GM04503 (cell line): Measurements from ENCODE around the gene C11orf97.
"Not testable (repeated sequence)": the region's sequence is repeated elsewhere in the genome, so short reads cannot be mapped to it uniquely, and the experiment has no call there.

Experiments used
- DNase-seq: peaks from one replicate; pipeline ENCODE4 v3.0.0-alpha.2; 2012; ENCODE audit warnings: low read depth

Gene C11orf97

GRCh38 chr11:94525546-94526324 is 13.5 kb downstream of the C11orf97 start:
- no peak for DNase-seq

DNA sequence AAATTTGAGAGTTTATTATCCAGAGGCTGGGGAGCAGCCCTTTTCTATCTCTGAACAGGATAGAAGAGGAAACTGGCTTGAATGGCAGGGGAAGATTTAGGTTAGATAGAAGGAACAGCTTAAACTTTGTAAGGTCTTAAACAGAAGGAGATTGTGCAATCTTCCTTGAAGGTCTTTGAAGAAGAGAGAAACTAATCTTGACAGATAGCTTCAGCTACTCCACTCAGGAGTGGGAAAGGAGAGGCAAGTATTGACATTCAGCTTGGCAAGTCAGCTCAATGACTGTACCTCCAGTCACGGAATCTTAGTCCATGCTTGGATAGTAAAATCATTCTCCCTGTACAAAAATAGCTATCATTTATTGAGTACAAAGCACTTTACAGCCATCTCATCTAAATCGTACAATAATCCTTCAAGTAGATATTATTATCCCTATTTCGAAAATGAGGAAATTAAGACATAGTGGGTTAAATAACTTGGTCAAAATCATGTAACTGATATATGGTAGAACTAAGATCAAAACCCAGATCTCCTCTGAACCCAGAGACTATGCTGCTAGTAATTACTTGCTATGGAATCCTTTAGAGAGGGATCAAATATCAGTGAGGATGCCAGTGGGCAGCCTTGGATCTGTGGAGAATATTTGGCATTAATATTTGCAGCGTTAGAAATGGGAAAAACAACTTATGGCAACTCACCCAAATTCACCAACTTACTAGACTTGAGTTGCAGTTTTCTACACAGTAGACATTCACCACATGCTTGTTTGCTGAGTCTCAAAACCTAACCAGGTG is 14.6 kb downstream of the C11orf97 start:
- DNase-seq = no peak

- DNase-seq = no peak
Observed at GRCh38 chr11:94528551-94528950, 16.3 kb downstream of the C11orf97 start.

GRCh38 chr11:94532211-94532610 is 19.9 kb downstream of the C11orf97 start:
- no peak for DNase-seq

GRCh38 chr11:94533206-94533605 is 20.9 kb downstream of the C11orf97 start:
- no peak for DNase-seq

- DNase-seq = no peak
Observed at GRCh38 chr11:94533696-94534630, 21.7 kb downstream of the C11orf97 start.

- no peak for DNase-seq
Observed at GRCh38 chr11:94536386-94536785, 24.1 kb downstream of the C11orf97 start.

- no peak for DNase-seq
Observed at GRCh38 chr11:94537031-94537600, 24.9 kb downstream of the C11orf97 start.

GRCh38 chr11:94539420-94539819 is 27.2 kb downstream of the C11orf97 start:
- DNase-seq = no peak

DNA sequence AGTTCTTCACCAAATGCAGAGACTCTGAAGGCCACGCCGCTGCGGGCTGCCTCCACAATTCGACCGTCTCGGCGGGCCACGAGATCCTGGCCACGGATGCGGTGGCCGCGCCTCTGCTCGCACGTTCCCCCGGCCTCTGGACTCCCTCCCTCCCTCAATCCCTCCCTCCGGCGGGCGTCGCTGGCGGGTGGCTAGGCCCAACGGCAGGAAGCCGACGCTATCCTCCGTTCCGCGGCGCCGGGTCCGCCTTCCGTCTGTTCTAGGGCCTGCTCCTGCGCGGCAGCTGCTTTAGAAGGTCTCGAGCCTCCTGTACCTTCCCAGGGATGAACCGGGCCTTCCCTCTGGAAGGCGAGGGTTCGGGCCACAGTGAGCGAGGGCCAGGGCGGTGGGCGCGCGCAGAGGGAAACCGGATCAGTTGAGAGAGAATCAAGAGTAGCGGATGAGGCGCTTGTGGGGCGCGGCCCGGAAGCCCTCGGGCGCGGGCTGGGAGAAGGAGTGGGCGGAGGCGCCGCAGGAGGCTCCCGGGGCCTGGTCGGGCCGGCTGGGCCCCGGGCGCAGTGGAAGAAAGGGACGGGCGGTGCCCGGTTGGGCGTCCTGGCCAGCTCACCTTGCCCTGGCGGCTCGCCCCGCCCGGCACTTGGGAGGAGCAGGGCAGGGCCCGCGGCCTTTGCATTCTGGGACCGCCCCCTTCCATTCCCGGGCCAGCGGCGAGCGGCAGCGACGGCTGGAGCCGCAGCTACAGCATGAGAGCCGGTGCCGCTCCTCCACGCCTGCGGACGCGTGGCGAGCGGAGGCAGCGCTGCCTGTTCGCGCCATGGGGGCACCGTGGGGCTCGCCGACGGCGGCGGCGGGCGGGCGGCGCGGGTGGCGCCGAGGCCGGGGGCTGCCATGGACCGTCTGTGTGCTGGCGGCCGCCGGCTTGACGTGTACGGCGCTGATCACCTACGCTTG is 31.7 kb downstream of the C11orf97 start, which contains the start of gene FUT4:
Gene FUT4 (plus strand): TSS at position 227 of the 951 bp plus-strand sequence. CDS start 213 bp downstream, at position 440.
- DNase-seq = peak; percentile 37

GRCh38 chr11:94544646-94545263 is 32.5 kb downstream of the C11orf97 start:
- no peak for DNase-seq

GRCh38 chr11:94545264-94546161 is 33.3 kb downstream of the C11orf97 start:
- no peak for DNase-seq

DNA sequence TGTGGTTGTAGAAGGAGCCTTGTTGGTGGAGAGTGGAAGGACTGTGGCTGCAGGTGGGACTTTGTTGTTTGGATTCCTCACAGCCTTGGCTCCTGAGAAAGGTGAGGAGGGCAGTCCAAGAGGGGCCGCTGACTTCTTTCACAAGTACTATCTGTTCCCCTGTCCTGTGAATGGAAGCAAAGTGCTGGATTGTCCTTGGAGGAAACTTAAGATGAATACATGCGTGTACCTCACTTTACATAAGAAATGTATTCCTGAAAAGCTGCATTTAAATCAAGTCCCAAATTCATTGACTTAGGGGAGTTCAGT is 33.9 kb downstream of the C11orf97 start:
- DNase-seq = no peak

DNA sequence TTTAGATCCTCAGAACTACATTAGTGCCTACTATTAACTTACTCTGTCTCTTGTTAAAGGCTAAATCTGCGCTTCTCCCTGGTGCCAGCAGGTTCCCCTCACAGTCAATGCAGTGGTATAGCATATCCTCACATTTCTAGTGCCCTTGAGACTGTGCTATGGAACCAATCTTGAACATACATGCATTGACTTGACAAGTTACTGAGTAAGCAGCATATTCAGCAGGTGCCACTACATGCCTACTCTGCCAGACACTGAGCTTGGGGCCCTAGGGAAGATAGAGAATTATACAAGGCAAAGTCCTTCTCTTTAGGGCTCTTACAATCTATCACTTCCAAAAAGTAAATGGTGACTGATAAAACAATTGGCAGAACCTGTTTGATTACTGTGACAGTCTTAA is 34.6 kb downstream of the C11orf97 start:
- no peak for DNase-seq

DNA sequence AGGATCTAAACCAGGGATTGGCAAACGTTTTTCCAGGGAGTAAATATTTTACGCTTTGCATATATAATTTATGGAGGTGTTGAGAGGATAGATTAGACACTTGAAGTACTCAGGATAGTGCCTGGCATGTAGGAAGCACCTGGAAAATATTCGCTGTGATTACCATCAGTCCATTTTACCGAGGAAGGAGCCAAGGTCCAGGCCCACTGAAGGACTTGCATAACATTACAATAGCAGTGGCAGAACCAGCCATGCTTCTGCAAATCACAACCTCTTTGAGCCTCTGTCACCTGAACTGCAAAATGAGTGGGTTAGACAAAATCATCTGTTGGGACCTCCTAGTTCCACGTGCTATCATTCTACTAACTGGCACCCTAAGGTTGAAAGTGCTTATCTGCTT is 36.9 kb downstream of the C11orf97 start:
- no peak for DNase-seq

DNA sequence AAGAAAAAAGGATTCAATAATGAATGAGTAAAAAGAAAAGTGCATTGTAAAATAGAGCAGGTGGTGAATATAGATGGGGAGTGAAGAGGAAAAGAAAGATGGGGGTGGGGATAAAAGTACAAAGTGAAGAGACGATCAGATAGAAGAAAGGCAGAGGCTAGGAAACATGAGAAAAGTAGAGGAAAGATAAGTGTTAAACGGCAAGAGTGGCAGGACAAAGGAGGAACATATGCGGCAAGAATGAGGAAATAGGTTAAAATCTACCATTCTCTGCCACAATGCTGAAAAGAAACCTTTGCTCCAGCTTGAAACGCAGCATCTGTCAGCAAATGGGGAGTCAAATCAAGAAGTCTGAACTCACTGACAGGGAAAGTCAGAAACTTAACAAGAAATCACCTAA is 38.3 kb downstream of the C11orf97 start:
- no peak for DNase-seq

- no peak for DNase-seq
Observed at GRCh38 chr11:94553938-94554337, 41.7 kb downstream of the C11orf97 start.

DNA sequence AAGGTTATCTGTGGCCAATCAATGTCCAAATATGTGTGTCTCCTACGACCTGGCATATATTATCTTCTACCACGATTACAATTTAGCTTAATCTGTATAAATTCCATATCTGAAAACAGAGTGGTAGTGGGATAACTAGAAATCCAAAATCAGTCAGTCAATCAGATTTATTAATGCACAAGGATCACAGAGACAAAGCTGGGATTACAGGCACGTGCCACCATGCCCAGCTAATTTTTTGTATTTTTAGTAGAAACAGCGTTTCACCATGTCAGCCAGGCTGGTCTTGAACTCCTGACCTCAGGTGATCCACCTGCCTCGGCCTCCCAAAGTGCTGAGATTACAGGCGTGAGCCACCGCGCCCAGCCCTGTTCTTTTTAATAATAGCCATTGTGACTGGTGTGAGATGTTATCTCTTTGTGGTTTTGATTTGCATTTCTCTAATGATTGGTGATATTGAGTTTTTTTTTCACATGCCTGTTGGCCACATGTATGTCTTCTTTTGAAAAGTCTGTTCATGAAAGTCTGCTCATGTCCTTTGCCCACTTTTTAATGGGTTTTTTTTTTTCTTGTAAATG is 43.6 kb downstream of the C11orf97 start:
- DNase-seq = not testable (repeated sequence)

DNA sequence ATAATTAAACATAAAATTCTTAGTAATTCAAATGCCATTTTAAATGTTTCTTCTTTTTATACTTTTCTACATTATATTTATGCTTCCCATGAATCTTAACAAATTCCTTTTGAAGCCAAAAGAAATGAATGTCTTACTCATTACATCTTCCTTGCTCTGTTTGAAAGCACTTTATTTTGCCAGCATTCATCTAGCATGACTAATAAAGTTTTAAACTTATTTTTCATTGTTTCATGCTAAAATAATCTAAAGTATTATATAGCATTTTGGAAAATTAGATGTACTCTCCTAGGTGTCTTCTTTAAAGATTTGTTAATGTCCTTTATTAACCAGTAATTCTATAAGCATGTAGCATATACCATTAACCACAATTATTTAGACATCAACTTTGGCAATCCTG is 45.2 kb downstream of the C11orf97 start:
- DNase-seq = no peak
